ENCODE data around the gene BRPF3.
"Not testable (repeated sequence)": the region's sequence is repeated elsewhere in the genome, so short reads cannot be mapped to it uniquely, and the experiment has no call there.

The BRPF3 gene

DNA sequence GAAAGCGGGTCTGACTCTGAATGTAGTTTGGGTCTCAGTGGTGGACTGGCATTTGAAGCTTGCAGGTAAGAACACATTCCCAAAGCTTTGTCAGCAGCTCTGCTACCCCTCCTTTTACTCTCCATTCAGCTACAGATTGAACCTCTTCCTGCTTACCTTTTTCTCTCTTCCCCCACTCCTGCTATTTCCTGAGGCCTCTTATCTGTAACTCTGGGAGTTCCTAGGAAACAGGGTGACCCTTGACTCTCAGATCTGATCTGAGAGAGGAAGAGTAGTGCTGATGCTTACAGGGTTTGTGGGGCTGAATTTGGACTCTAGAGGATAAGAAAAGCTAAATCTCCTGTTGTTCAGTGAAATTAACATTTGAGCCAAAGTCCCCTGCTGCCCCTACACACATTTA lies 21.4 kb downstream of the BRPF3 start:
- no peak overlapping the region for H3K4me3 ChIP-seq
- no peaks in the 10 kb centered on the region for H3K9me3 ChIP-seq (replicated peaks in 1 of 11)
- peak overlapping the region in 2 of 11 experiments; percentile 9 to 38; a peak in 2 of 22 replicates for H3K4me2 ChIP-seq
- peaks cover 95 to 100% (median 100%) of the 10 kb centered on the region in 11 experiments for H3K36me3 ChIP-seq
- TF ChIP-seq Cebpa-rat (IDR thresholded peaks at IDR 0.05), result no peak
- H3K4me1 ChIP-seq, result peaks cover 0 to 37% (median 10%) of the 10 kb centered on the region in 10 experiments; a peak in 12 of 20 replicates
- H3K27ac ChIP-seq, result no peak overlapping the region
- no peaks in the 10 kb centered on the region for H3K27me3 ChIP-seq
- H3K9ac ChIP-seq, result no peak overlapping the region
- H4K20me1 ChIP-seq, result peaks cover 0 to 29% (median 0%) of the 10 kb centered on the region in 11 experiments; a peak in 6 of 22 replicates

DNA sequence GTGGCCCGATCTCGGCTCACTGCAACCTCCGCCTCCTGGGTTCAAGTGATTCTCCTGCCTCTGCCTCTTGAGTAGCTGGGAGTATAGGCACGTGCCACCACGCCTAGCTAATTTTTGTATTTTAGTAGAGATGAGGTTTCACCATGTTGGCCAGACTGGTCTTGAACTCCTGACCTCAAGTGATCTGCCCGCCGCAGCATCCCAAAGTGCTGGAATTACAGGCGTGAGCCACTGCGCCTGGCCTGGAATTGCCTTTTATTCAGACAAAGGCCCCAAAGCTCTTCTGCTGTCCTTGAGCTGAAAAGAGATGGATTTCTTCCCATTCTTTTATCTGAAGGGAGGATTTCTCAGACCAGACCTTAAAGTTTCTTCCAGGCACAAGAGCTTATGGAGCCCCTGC lies 22.0 kb downstream of the BRPF3 start:
- H3K36me3 ChIP-seq, result peaks cover 95 to 100% (median 100%) of the 10 kb centered on the region in 11 experiments
- not testable (repeated sequence) for H3K27ac ChIP-seq; H3K27me3 ChIP-seq; H3K9me3 ChIP-seq (replicated peaks in 1 of 11); H3K4me3 ChIP-seq; H3K9ac ChIP-seq
- peak overlapping the region in 5 of 11 experiments; percentile 14 to 41 (median 33); a peak in 9 of 22 replicates for H3K4me2 ChIP-seq
- peaks cover 0 to 37% (median 10%) of the 10 kb centered on the region in 10 experiments; a peak in 12 of 20 replicates for H3K4me1 ChIP-seq
- H4K20me1 ChIP-seq, result peaks cover 0 to 29% (median 3%) of the 10 kb centered on the region in 11 experiments; a peak in 6 of 22 replicates

DNA sequence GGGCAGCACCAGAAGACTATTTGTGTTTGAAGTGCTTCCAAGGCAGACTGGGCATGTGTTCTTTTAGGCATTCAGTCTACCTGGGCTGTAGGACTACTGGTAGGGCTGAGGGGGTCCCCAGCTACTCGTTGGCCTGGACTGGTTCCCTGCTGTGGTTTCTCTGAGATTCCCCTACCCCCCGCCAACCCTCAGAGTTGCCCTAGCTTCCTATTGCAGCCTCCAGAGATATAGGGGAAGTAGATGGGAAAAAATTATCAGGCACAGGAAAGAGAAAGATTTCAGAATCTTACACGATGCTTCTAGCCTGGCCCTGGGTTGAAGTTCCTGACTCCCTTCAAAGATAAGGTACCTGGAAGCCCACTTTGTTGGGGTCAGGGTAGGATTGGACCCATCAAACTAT lies 22.5 kb downstream of the BRPF3 start:
- Histone ChIP-seq H3K27me3 (no peaks in the 10 kb centered on the region), H3K4me2 (peak overlapping the region in 6 of 11 experiments; percentile 6 to 41 (median 28); a peak in 12 of 22 replicates), H3K4me3 (no peak overlapping the region), H3K9ac (no peak overlapping the region), H3K4me1 (peaks cover 0 to 42% (median 10%) of the 10 kb centered on the region in 10 experiments; a peak in 12 of 20 replicates), H3K36me3 (peaks cover 95 to 100% (median 100%) of the 10 kb centered on the region in 11 experiments), H3K27ac (no peak overlapping the region), H3K9me3 (replicated peaks in 1 of 11) (no peaks in the 10 kb centered on the region), H4K20me1 (peaks cover 0 to 23% (median 3%) of the 10 kb centered on the region in 11 experiments; a peak in 6 of 22 replicates)
- TF ChIP-seq Cebpa-rat (IDR thresholded peaks at IDR 0.05), result no peak

DNA sequence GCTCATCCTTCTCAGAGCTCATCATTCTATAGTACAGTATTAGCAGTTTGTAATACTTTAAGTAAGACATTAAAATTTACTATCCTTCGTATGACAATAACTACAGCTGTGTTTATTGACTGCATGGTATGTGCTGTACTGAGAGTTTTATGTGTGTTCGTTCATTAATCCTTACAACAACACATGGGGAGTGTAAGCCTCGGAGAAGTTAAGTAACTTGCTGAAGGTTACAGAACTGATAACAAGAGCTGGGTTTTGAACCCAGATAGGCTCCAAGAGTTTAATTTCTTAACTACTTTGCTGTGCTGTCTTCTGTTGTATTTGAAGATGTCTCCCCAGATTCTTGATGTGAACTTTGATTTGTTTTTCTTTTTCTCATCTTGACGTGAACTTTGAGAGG lies 23.7 kb downstream of the BRPF3 start:
- no peak for TF ChIP-seq Cebpa-rat (IDR thresholded peaks at IDR 0.05)

DNA sequence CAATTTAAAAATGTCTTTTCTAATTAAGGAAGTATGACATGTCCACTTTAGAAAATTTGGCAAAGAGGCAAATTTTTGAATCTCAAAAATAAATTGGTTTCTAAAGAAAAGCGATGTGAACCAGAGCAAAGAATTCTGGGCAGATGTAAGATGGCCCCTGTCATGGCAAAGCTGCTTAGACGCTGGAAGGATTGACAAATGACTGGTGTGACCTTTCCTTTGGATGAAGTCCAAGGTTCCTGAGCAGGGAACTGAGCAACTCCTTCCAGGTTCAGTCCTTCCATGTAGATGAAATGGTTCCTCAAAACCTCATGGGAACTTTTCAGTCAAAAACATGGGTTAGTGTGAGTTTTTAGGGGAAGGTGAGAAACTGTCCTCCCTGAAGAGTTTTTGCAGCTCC lies 25.1 kb downstream of the BRPF3 start:
- Histone ChIP-seq H3K27ac (no peak overlapping the region), H4K20me1 (peaks cover 0 to 26% (median 3%) of the 10 kb centered on the region in 11 experiments; a peak in 8 of 22 replicates), H3K4me1 (peaks cover 2 to 55% (median 20%) of the 10 kb centered on the region in 10 experiments; a peak in 16 of 20 replicates), H3K4me2 (no peak overlapping the region), H3K4me3 (no peak overlapping the region), H3K9me3 (replicated peaks in 1 of 11) (no peaks in the 10 kb centered on the region), H3K27me3 (no peaks in the 10 kb centered on the region), H3K36me3 (peaks cover 95 to 100% (median 100%) of the 10 kb centered on the region in 11 experiments), H3K9ac (no peak overlapping the region)
- no peak for TF ChIP-seq Cebpa-rat (IDR thresholded peaks at IDR 0.05)

More for the DNA sequence above, 23.7 kb downstream of the BRPF3 start:
- Histone ChIP-seq H3K27me3 (no peaks in the 10 kb centered on the region), H3K36me3 (peaks cover 95 to 100% (median 100%) of the 10 kb centered on the region in 11 experiments), H3K9ac (no peak overlapping the region), H3K4me2 (no peak overlapping the region), H3K27ac (no peak overlapping the region), H3K4me3 (no peak overlapping the region), H3K4me1 (peaks cover 0 to 53% (median 16%) of the 10 kb centered on the region in 10 experiments; a peak in 12 of 20 replicates), H3K9me3 (replicated peaks in 1 of 11) (no peaks in the 10 kb centered on the region), H4K20me1 (peaks cover 0 to 31% (median 3%) of the 10 kb centered on the region in 11 experiments; a peak in 8 of 22 replicates)

DNA sequence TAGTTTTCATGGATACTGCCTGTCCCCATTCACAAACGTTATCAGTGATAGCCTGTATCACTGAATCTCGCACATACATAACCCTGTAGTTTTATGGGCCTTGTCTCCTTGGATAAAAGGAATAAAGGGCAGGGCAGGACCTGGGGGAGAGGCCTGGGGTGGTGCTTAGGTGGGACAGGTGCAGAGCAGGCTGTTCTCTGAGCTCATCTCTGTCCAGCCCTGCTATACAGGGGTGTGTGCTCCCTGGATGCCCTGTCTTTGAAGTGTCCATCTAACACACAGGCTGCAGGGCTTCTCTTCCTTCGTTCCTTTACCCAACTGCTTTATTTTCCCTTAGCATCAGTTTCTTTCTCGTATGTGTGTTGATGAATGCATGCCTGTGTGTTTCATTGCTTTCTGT lies 26.4 kb downstream of the BRPF3 start:
- Histone ChIP-seq H3K4me1 (peaks cover 13 to 51% (median 31%) of the 10 kb centered on the region in 10 experiments), H3K9me3 (replicated peaks in 1 of 11) (no peaks in the 10 kb centered on the region), H3K9ac (no peak overlapping the region), H3K36me3 (peaks cover 89 to 100% (median 95%) of the 10 kb centered on the region in 11 experiments), H3K27ac (no peak overlapping the region), H4K20me1 (peaks cover 0 to 22% (median 6%) of the 10 kb centered on the region in 11 experiments; a peak in 11 of 22 replicates), H3K4me3 (no peak overlapping the region), H3K27me3 (no peaks in the 10 kb centered on the region), H3K4me2 (no peak overlapping the region)
- no peak for TF ChIP-seq Cebpa-rat (IDR thresholded peaks at IDR 0.05)

DNA sequence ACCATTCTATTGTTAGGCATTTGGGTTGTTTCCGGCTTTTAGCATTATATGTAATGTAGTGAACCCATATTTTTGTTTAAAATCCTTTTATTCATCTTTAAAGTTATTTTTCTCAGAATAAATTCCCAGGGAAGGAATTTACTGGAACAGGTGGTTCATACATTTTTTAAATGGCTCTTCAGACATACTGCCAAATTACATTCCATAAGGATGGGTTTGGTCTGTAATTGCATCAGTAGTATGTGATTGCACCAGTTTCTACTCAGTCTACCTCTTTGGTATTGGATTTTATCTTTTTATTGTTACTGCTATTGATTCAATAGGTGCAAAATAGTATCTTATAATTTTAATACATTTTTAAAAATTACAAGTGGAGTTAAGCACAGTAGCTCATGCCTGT lies 27.2 kb downstream of the BRPF3 start:
- no peak overlapping the region for H3K4me3 ChIP-seq
- peaks cover 86 to 100% (median 95%) of the 10 kb centered on the region in 11 experiments for H3K36me3 ChIP-seq
- no peaks in the 10 kb centered on the region for H3K9me3 ChIP-seq (replicated peaks in 1 of 11)
- H3K27me3 ChIP-seq, result no peaks in the 10 kb centered on the region
- no peak for TF ChIP-seq Cebpa-rat (IDR thresholded peaks at IDR 0.05)
- H3K4me1 ChIP-seq, result peaks cover 20 to 51% (median 35%) of the 10 kb centered on the region in 10 experiments
- no peak overlapping the region; a peak in 2 of 22 replicates for H3K4me2 ChIP-seq
- peaks cover 0 to 29% (median 10%) of the 10 kb centered on the region in 11 experiments; a peak in 12 of 22 replicates for H4K20me1 ChIP-seq
- H3K27ac ChIP-seq, result no peak overlapping the region
- H3K9ac ChIP-seq, result no peak overlapping the region

DNA sequence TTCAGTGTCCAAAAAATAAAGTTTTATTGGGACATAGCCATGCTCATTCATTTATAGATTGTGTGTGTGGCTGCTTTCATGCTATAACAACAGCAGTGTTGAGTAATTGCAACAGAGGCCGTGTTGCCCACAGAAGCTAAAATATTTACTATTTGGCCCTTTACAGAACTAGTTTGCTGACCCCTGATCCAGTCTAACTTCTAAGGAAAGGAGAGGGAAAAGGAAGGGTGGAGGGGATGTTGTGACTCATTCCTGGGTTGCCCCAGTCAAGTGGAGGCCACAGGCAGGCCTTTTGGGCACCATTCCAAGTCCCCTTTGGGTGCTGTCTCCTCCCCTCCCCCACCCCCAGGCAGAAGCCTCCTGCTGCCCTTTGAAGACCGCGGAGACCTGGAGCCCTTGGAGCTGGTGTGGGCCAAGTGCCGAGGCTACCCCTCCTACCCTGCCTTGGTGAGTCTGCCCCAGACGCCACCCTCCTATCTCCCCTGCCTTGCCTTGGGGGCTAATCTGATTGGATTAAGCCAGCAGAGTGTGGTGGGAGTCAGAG lies 28.4 kb downstream of the BRPF3 start:
- peak overlapping the region in 5 of 11 experiments; percentile 30 to 50 (median 41); a peak in 10 of 22 replicates for H3K4me2 ChIP-seq
- peaks cover 23 to 44% (median 33%) of the 10 kb centered on the region in 10 experiments for H3K4me1 ChIP-seq
- H3K9me3 ChIP-seq (replicated peaks in 1 of 11), result no peaks in the 10 kb centered on the region
- H3K4me3 ChIP-seq, result no peak overlapping the region
- H3K27me3 ChIP-seq, result no peaks in the 10 kb centered on the region
- H3K27ac ChIP-seq, result no peak overlapping the region; a peak in 1 of 22 replicates
- H3K36me3 ChIP-seq, result peaks cover 85 to 100% (median 95%) of the 10 kb centered on the region in 11 experiments
- H3K9ac ChIP-seq, result no peak overlapping the region
- H4K20me1 ChIP-seq, result peaks cover 0 to 36% (median 10%) of the 10 kb centered on the region in 11 experiments; a peak in 11 of 22 replicates
- no peak for TF ChIP-seq Cebpa-rat (IDR thresholded peaks at IDR 0.05)

DNA sequence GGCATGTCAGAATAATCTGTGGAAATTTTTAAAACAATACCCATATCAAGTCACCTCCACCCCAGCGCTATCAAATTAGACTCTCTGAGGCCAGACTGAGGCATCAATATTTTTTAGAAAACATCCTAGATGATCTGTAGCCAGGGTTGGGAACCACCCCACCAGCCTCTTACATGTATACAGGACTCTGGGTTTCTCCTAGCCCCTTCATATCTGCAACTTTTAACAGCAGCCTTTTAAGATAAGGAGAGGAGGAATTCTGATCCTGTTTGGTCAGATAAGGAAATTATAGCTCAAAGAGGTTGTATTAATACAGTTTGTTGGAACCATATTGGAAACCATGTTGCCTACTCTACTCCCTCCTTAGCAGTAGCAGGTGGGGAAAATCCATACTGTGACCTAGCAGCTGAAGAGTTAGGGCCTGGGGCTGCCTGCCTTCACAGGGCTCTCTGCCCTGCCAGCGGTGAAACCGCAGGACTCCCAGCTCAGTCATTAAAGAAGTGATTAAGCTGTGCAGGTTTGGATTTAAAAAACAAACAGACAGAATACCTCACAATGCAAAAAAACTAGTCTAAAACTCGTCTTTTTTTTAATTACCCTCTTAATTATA lies 30.0 kb downstream of the BRPF3 start:
- Histone ChIP-seq H4K20me1 (peaks cover 0 to 36% (median 10%) of the 10 kb centered on the region in 11 experiments; a peak in 11 of 22 replicates), H3K9me3 (replicated peaks in 1 of 11) (no peaks in the 10 kb centered on the region), H3K27ac (no peak overlapping the region), H3K9ac (no peak overlapping the region), H3K27me3 (no peaks in the 10 kb centered on the region), H3K4me2 (no peak overlapping the region), H3K4me1 (peaks cover 23 to 59% (median 47%) of the 10 kb centered on the region in 10 experiments), H3K36me3 (peaks cover 85 to 100% (median 95%) of the 10 kb centered on the region in 11 experiments), H3K4me3 (no peak overlapping the region)
- no peak for TF ChIP-seq Cebpa-rat (IDR thresholded peaks at IDR 0.05)

All from BLaER1 treated with 17β-estradiol and CSF1 and Interleukin-3, amounts not matched to agents 10 nM and 100 nM (cell line).